Mammary epithelial cell (primary cell): ENCODE results near the gene LACRT.

Source experiments
- CTCF ChIP-seq, 2 donors: IDR thresholded peaks in 1 of 2; conservative IDR thresholded peaks in 1 of 2; 2 replicates each; pipeline ENCODE4 v1.5.1; 2011 to 2012; ENCODE audit warnings: inconsistent platforms in 2 of 2, low read length in 2 of 2, mild to moderate bottlenecking in 2 of 2, control low read depth in 1 of 2, low read depth in 1 of 2; ENCODE audit not compliant: insufficient read depth in 1 of 2; ENCODE audit errors: extremely low read depth in 1 of 2
- EZH2 ChIP-seq: IDR thresholded peaks from 2 replicates; pipeline ENCODE4 v1.6.1; 2012; ENCODE audit warnings: low read length, inconsistent platforms, borderline replicate concordance

DNA sequence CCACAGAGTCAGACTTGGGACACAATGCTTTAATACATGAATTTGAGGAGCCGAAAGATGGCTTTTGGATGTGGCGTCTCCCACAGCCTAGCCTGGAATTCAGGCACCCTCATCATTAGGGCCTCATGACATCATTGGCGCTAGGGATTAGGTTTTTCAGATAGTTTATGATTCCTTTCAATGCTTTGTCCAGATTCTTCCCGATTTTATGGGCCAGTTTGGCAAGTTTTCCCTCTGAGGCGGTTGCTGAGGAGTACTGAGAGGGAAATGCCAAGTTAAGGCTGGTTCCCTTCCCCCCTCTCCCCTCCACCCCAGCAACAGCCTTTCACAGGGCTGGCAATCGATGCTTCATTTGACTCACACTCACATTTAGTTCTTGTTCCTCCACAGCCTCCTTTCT is 26.5 kb downstream of the LACRT start:
- no peak for TF ChIP-seq CTCF (conservative IDR thresholded peaks at IDR 0.05 in 1 of 2, IDR thresholded peaks at IDR 0.05 in 1 of 2; ENCODE audit: extremely low read depth in 1 of 2, insufficient read depth in 1 of 2, low read depth in 1 of 2, low read length in 2 of 2)
- no peak for TF ChIP-seq EZH2
